Measurements from ENCODE around the gene PIWIL4. TPM values are rescaled to one million over a fixed set of nuclear protein-coding genes. Genes with fewer than 3 reads are reported as not detected.
"Not testable (repeated sequence)": the region's sequence is repeated elsewhere in the genome, so short reads cannot be mapped to it uniquely, and the experiment has no call there.

Gene PIWIL4
- total RNA-seq, 2 donors from 2014 or later, result 6.3 to 6.7 TPM

DNA sequence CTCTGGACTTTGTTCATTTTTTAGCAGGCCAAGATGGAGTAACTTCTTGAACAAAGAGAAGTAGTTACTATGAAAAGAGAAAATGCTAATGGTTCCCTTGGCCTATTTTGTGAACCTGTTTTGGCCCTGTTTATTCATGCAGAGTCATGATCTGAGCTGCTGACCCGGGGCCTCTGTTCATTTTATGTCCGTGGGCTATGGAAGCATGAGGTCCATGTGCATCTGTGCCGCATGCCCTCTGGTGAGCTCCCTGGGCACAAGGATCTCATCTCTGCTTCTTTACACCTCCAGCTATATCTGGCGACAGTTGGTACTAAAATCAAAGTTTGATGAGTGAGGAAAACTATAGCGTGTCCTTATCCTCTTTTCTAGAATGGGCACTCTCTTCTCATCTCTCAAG is 1.0 kb downstream of the PIWIL4 start:
- H3K9me3 ChIP-seq, result no peaks in the 10 kb centered on the region
- TF ChIP-seq, protein P1, sequence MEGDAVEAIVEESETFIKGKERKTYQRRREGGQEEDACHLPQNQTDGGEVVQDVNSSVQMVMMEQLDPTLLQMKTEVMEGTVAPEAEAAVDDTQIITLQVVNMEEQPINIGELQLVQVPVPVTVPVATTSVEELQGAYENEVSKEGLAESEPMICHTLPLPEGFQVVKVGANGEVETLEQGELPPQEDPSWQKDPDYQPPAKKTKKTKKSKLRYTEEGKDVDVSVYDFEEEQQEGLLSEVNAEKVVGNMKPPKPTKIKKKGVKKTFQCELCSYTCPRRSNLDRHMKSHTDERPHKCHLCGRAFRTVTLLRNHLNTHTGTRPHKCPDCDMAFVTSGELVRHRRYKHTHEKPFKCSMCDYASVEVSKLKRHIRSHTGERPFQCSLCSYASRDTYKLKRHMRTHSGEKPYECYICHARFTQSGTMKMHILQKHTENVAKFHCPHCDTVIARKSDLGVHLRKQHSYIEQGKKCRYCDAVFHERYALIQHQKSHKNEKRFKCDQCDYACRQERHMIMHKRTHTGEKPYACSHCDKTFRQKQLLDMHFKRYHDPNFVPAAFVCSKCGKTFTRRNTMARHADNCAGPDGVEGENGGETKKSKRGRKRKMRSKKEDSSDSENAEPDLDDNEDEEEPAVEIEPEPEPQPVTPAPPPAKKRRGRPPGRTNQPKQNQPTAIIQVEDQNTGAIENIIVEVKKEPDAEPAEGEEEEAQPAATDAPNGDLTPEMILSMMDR (IDR thresholded peaks at IDR 0.05), result no peak
- no peak overlapping the region for H3K9ac ChIP-seq (ENCODE audit: low read depth in 2 of 2, low read length in 2 of 2)
- H3K27ac ChIP-seq, result no peak overlapping the region
- no peak for DNase-seq
- H3K27me3 ChIP-seq, result no peaks in the 10 kb centered on the region
- no peaks in the 10 kb centered on the region for H3K4me1 ChIP-seq
- H3K36me3 ChIP-seq, result no peaks in the 10 kb centered on the region
- intact Hi-C loops (cut with DNase I), result no loop called here
- no peak overlapping the region for H3K4me3 ChIP-seq

DNA sequence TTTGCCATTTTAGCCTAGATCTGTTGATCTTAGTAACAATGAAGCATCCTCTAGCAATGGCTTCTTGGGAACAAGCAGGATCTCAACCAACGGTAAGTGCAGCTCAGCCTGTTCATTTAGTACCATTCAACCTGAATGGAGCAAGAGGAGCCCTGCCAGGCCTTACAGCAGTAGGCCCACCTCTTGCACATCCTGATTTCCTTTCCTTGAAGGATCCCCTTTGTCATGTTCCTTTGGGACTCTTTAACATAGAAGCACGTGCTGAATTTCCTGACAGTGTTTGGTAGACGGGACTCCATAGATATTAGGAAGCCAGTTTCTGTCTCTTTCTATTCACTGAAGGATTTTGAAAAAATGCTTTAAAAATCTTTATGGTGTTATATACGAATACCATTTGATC is 1.5 kb downstream of the PIWIL4 start:
- Histone ChIP-seq H3K36me3 (no peaks in the 10 kb centered on the region), H3K27ac (no peak overlapping the region), H3K27me3 (no peaks in the 10 kb centered on the region), H3K4me3 (no peak overlapping the region), H3K9me3 (no peaks in the 10 kb centered on the region), H3K4me1 (no peaks in the 10 kb centered on the region), H3K9ac (ENCODE audit: low read depth in 2 of 2, low read length in 2 of 2) (no peak overlapping the region)
- intact Hi-C loops (cut with DNase I), result no loop called here
- no peak for DNase-seq
- TF ChIP-seq, protein P1 (IDR thresholded peaks at IDR 0.05), result no peak

DNA sequence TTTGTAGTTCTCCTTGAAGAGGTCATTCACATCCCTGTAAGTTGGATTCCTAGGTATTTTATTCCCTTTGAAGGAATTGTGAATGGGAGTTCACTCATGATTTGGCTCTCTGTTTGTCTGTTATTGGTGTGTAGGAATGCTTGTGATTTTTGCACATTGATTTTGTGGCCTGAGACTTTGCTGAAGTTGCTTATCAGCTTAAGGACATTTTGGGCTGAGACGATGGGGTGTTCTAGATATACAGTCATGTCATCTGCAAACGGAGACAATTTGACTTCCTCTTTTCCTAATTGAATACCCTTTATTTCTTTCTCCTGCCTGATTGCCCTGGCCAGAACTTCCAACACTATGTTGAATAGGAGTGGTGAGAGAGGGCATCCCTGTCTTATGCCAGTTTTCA is 5.8 kb downstream of the PIWIL4 start:
- H3K27me3 ChIP-seq; H3K9ac ChIP-seq (ENCODE audit: low read depth in 2 of 2, low read length in 2 of 2); H3K27ac ChIP-seq; H3K9me3 ChIP-seq; H3K4me3 ChIP-seq; H3K36me3 ChIP-seq; intact Hi-C loops (cut with DNase I); DNase-seq; H3K4me1 ChIP-seq: not testable (repeated sequence)

DNA sequence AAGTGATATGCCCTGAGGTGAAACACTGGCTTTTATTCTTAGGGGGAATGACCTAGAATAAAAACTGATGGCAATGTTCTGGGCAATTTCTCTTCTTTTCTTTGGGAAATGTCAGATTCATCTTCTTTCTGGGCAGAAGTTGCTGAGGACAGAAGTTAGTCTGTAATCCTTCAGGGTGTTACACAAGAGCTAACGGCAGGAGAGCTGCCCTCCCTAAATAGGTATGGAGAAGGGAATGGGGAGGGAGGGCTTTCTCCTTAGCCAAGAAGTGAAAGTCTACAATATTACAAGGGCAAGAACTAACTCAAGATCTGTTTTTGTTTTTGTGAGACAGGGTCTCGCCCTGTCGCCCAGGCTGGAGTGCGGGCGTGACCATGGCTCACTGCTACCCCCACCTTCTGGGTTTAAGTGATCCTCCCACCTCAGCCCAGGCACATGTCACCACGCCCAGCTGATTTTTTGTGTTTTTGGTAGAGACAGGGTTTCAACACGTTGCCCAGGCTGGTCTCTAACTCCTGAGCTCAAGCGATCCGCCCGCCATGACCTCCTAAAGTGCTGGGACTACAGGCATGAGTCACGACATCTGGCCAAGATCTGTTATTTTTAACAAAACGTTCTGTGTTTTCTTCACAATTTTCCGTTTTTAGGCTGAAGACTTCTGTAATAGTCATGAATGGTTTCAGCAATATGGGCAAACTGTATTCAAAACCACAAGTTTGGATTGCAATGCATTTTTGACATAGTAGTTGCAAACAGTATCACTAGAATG is 7.2 kb downstream of the PIWIL4 start:
- no peak overlapping the region for H3K27ac ChIP-seq

DNA sequence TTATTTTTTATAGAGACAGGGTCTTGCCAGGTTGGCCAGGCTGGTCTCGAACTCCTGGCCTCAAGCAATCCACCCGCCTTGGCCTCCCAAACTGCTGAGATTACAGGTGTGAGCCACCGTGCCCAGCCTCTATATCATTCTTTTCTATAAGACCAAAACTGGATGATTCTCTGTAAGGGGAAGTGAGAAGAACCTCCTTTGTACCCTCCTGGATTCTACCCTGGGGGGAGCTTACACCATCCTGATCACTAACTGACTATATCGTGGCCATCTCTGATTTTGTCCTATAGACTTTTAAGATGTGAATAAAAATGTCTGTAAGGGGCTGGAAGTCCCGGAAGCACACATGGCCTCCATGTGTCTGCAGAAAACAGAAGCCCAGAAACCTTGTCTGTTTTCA is 9.1 kb downstream of the PIWIL4 start:
- no peak overlapping the region for H3K4me3 ChIP-seq
- no peaks in the 10 kb centered on the region for H3K36me3 ChIP-seq
- TF ChIP-seq, protein P1 (IDR thresholded peaks at IDR 0.05), result no peak
- no peak overlapping the region for H3K9ac ChIP-seq (ENCODE audit: low read depth in 2 of 2, low read length in 2 of 2)
- DNase-seq, result no peak
- H3K4me1 ChIP-seq, result no peaks in the 10 kb centered on the region
- intact Hi-C loops (cut with DNase I), result no loop called here
- H3K27me3 ChIP-seq, result no peaks in the 10 kb centered on the region
- no peaks in the 10 kb centered on the region for H3K9me3 ChIP-seq
- H3K27ac ChIP-seq, result no peak overlapping the region

More for the DNA sequence above, 7.2 kb downstream of the PIWIL4 start:
- no peaks in the 10 kb centered on the region for H3K9me3 ChIP-seq
- no peak overlapping the region for H3K9ac ChIP-seq (ENCODE audit: low read depth in 2 of 2, low read length in 2 of 2)
- no peaks in the 10 kb centered on the region for H3K36me3 ChIP-seq
- DNase-seq, result no peak
- H3K4me1 ChIP-seq, result no peaks in the 10 kb centered on the region
- TF ChIP-seq, protein P1 (IDR thresholded peaks at IDR 0.05), result no peak
- H3K4me3 ChIP-seq, result no peak overlapping the region
- intact Hi-C loops (cut with DNase I), result no loop called here
- no peaks in the 10 kb centered on the region for H3K27me3 ChIP-seq

DNA sequence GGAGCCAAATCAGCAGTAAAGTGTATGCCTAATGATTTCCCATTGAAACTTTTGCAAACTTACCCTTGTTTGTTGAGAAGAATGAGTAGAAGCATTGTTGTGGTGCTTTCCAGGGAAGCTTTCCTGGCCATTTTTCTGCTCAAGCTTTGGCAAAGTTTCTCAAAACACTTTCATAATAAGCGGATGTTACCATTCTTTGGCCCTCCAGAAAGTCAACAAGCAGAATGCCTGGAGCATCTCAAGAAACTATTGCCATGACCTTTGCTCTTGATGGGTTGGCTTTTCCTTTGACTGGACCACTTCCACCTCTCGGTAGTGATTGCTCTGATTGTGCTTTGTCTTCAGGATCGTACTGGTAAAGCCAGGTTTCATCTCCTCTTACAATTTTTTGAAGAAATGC is 10.7 kb downstream of the PIWIL4 start:
- H3K36me3 ChIP-seq, result no peaks in the 10 kb centered on the region
- no peaks in the 10 kb centered on the region for H3K27me3 ChIP-seq
- no peaks in the 10 kb centered on the region for H3K9me3 ChIP-seq
- TF ChIP-seq, protein P1 (IDR thresholded peaks at IDR 0.05), result no peak
- H3K4me1 ChIP-seq, result no peaks in the 10 kb centered on the region
- no peak for DNase-seq
- H3K9ac ChIP-seq (ENCODE audit: low read depth in 2 of 2, low read length in 2 of 2), result no peak overlapping the region
- no peak overlapping the region for H3K4me3 ChIP-seq
- no peak overlapping the region for H3K27ac ChIP-seq
- intact Hi-C loops (cut with DNase I), result no loop called here

All from colonic mucosa (tissue), 4 donors.